GM06990 (cell line): Measurements from ENCODE around the gene ZC3H13.

Experiments
- DNase-seq: peaks from one replicate; pipeline ENCODE4 v3.0.0-alpha.2; 2011; ENCODE audit not compliant: insufficient read length; ENCODE audit errors: extremely low read depth
- H3K27me3 ChIP-seq: replicated peaks from 2 replicates; pipeline ENCODE4 v1.6.0; 2011; ENCODE audit warnings: low read length; ENCODE audit not compliant: control insufficient read depth, insufficient read depth
- H3K36me3 ChIP-seq: 2 replicates; pipeline ENCODE4 v1.5.1; 2011; ENCODE audit warnings: low read length; ENCODE audit not compliant: control insufficient read depth, insufficient read depth
- H3K4me3 ChIP-seq: replicated peaks from 2 replicates; pipeline ENCODE4 v1.5.1; 2011; ENCODE audit warnings: low read depth, mild to moderate bottlenecking, control low read depth, low read length
- CTCF ChIP-seq: IDR thresholded peaks from 2 replicates; pipeline ENCODE4 v1.5.1; 2011; ENCODE audit warnings: low read length, control low read depth, mild to moderate bottlenecking, inconsistent platforms; ENCODE audit not compliant: insufficient read depth, poor library complexity, severe bottlenecking

ZC3H13 gene

GRCh38 chr13:46016216-46016615 is 36.3 kb downstream of the ZC3H13 start:
- no peak for TF ChIP-seq CTCF
- Histone ChIP-seq H3K4me3 (no peak overlapping the region), H3K27me3 (no peaks in the 10 kb centered on the region), H3K36me3 (no peaks in the 10 kb centered on the region; the same call in none of the 2 replicates)
- DNase-seq = no peak

- Histone ChIP-seq H3K27me3 (no peaks in the 10 kb centered on the region), H3K36me3 (no peaks in the 10 kb centered on the region; the same call in none of the 2 replicates), H3K4me3 (no peak overlapping the region)
- no peak for TF ChIP-seq CTCF
- DNase-seq = no peak
These were observed 37.2 kb downstream of the ZC3H13 start for GRCh38 chr13:46015366-46015765.

- Histone ChIP-seq H3K4me3 (no peak overlapping the region), H3K27me3 (no peaks in the 10 kb centered on the region), H3K36me3 (no peaks in the 10 kb centered on the region; the same call in none of the 2 replicates)
- no peak for TF ChIP-seq CTCF
- DNase-seq = no peak
These were observed 40.1 kb downstream of the ZC3H13 start for GRCh38 chr13:46012404-46012803.

- no peak for DNase-seq
- Histone ChIP-seq H3K36me3 (peaks cover 2% of the 10 kb centered on the region), H3K27me3 (no peaks in the 10 kb centered on the region), H3K4me3 (no peak overlapping the region)
- TF ChIP-seq CTCF = no peak
These were observed 42.4 kb downstream of the ZC3H13 start for GRCh38 chr13:46010148-46010547.

- Histone ChIP-seq H3K4me3 (no peak overlapping the region), H3K27me3 (no peaks in the 10 kb centered on the region), H3K36me3 (peaks cover 2% of the 10 kb centered on the region)
- no peak for DNase-seq
- no peak for TF ChIP-seq CTCF
These were observed 43.9 kb downstream of the ZC3H13 start for GRCh38 chr13:46008631-46009030.

GRCh38 chr13:46006688-46007452 is 45.7 kb downstream of the ZC3H13 start:
- H3K36me3 ChIP-seq = peaks cover 2% of the 10 kb centered on the region

More at GRCh38 chr13:46006688-46007452, 45.7 kb downstream of the ZC3H13 start:
- DNase-seq = no peak
- no peaks in the 10 kb centered on the region for H3K27me3 ChIP-seq
- no peak for TF ChIP-seq CTCF
- H3K4me3 ChIP-seq = no peak overlapping the region
